Right lobe of liver (tissue), 6 donors: Measurements from ENCODE around the gene LRRC41. TPM values are rescaled to one million over a fixed set of nuclear protein-coding genes. Genes with fewer than 3 reads are reported as not detected.

Experiments used
- ATAC-seq, 4 donors: fragments of 200-7000 bp; cut with Tn5 transposase; one replicate each; pipeline ENCODE4 v1.9.1; 2020; ENCODE audit warnings: mild to moderate bottlenecking in 4 of 4, moderate library complexity in 4 of 4
- DNase-seq, 3 donors: peaks; one replicate each; pipeline ENCODE4 v3.0.0-alpha.2; 2020
- H3K27ac ChIP-seq, 3 donors: fragments of 200-600 bp; one replicate each; pipeline ENCODE4 v1.8.0; 2022
- H3K27me3 ChIP-seq, 2 donors: fragments of 200-600 bp; one replicate each; pipeline ENCODE4 v1.8.0; 2022
- H3K36me3 ChIP-seq, 4 donors: fragments of 200-600 bp; sonication (generic) in 1 of 4; one replicate each; pipeline versions ENCODE4 v1.5.1 to v1.8.0; 2017 to 2022; ENCODE audit warnings: control low read depth in 1 of 4
- H3K4me1 ChIP-seq, 4 donors: fragments of 200-600 bp; sonication (generic) in 1 of 4; one replicate each; pipeline versions ENCODE4 v1.5.1 to v1.8.0; 2017 to 2022; ENCODE audit warnings: control low read depth in 1 of 4
- H3K4me3 ChIP-seq, 3 donors: fragments of 200-600 bp; one replicate each; pipeline ENCODE4 v1.8.0; 2022
- H3K9me3 ChIP-seq, 4 donors: fragments of 200-600 bp; sonication (generic) in 1 of 4; one replicate each; pipeline versions ENCODE4 v1.5.1 to v1.8.0; 2017 to 2022; ENCODE audit warnings: control low read depth in 1 of 4
- CTCF ChIP-seq, 4 donors: fragments of 200-600 bp in 3 of 4; fragments of 450-650 bp in 1 of 4; IDR thresholded peaks; one replicate each; pipeline versions ENCODE4 v1.5.1 to v1.8.0; 2016 to 2022; ENCODE audit warnings: antibody characterized with exemption in 4 of 4, mild to moderate bottlenecking in 2 of 4
- POLR2A ChIP-seq: fragments of 450-650 bp; IDR thresholded peaks from one replicate; pipeline ENCODE4 v1.6.1; 2017; ENCODE audit warnings: antibody characterized with exemption, mild to moderate bottlenecking
- WGBS: methylation state at CpG from one replicate; pipeline ENCODE4 v1.1.6; 2018; ENCODE audit warnings: low coverage, low lambda C conversion rate; ENCODE audit not compliant: insufficient coverage; ENCODE audit errors: missing lambda C conversion rate; 5-methylcytosine and 5-hydroxymethylcytosine counted together
- intact Hi-C, 2 donors: fragments of 100-400 bp; cut with DNase I; formaldehyde crosslinking; loops; one replicate each; pipeline versions ENCODE4 v1.11.2 to v1.14.1; 2022
- long read RNA-seq: library from polyadenylated mRNA; unstranded; transcript quantifications from one replicate; pipeline ENCODE4 v2.0.0, GENCODE V29; 2019
- total RNA-seq, 6 experiments: library from RNA; depleted of rRNA in 2 of 6; stranded (reverse); fragments of >200 nt in 2 of 6; fragmentation: NEBNext Ultra II Directional in 3 of 6; extraction: Animal tissue kit (Norgen Biotek cat#: 25700) in 3 of 6; gene quantifications; one replicate each; pipeline versions ENCODE4 v1.1.0 to v1.2.4, GENCODE V29; 2016 to 2023
- donor health status: DM: no; HTN: yes; CAD: no.
- donor health status: DM: no; HTN: no; CAD: no.
- donor health status: DM: no; HTN: no; CAD: no.
- donor health status: DM: no; HTN: yes; CAD: no.
- donor health status: DM: no; HTN: yes; CAD: no.

LRRC41 gene
- 10 to 100 TPM; 24.4 to 37.0 (median 29.0) TPM for total RNA-seq
- long read RNA-seq, full-length matches to known transcripts, result 4 of 4 reads
- long read RNA-seq, partial matches to known transcripts, result 0 of 4 reads
- long read RNA-seq, other reads (novel, unspliced or antisense), result 0 of 4 reads

GRCh38 chr1:46303038-46303871, at the start of gene LRRC41, which contains the start of gene UQCRH:
Gene LRRC41 (minus strand): TSS chr1:46303616. CDS start chr1:46303322, 294 bp downstream.
Gene UQCRH (plus strand): TSS chr1:46303698. CDS start chr1:46303767, 69 bp downstream.
- H3K27ac ChIP-seq, result peak within 1 kb of the TSS; percentile 88 to 97 (median 91)
- intact Hi-C loops, result no loop called here
- no peaks in the 10 kb centered on the region for H3K36me3 ChIP-seq
- no peaks in the 10 kb centered on the region for H3K27me3 ChIP-seq
- ATAC-seq, result peak; percentile 88 to 92 (median 90)
- H3K4me1 ChIP-seq, result peaks cover 0 to 23% (median 8%) of the 10 kb centered on the region in 4 donors
- H3K9me3 ChIP-seq, result no peaks in the 10 kb centered on the region
- WGBS, result 1% methylated on average over 15 of the region's 61 CpGs
- TF ChIP-seq POLR2A (peak; percentile 92), CTCF (IDR thresholded peaks at IDR 0.05) (no peak)
- H3K4me3 ChIP-seq, result peak within 1 kb of the TSS; percentile 83 to 96 (median 86)
- peak; percentile 93 to 96 (median 96) for DNase-seq

GRCh38 chr1:46352363-46352762, 48.9 kb upstream of the LRRC41 start:
- no peak for TF ChIP-seq POLR2A
- no peak for TF ChIP-seq CTCF (IDR thresholded peaks at IDR 0.05)
- 78% methylated on average over 1 of the region's 2 CpGs for WGBS
- H3K4me3 ChIP-seq, result no peak overlapping the region
- no peaks in the 10 kb centered on the region for H3K27me3 ChIP-seq
- H3K9me3 ChIP-seq, result no peaks in the 10 kb centered on the region
- peaks cover 0 to 57% (median 26%) of the 10 kb centered on the region in 4 donors for H3K36me3 ChIP-seq
- H3K27ac ChIP-seq, result no peak overlapping the region
- H3K4me1 ChIP-seq, result no peaks in the 10 kb centered on the region
- intact Hi-C loops, result no loop called here
- no peak for DNase-seq
- ATAC-seq, result no peak

- Histone ChIP-seq H3K4me3 (no peak overlapping the region), H3K27ac (no peak overlapping the region), H3K9me3 (no peaks in the 10 kb centered on the region), H3K36me3 (peaks cover 0 to 39% (median 9%) of the 10 kb centered on the region in 4 donors), H3K27me3 (no peaks in the 10 kb centered on the region), H3K4me1 (peaks cover 0 to 3% (median 0%) of the 10 kb centered on the region in 4 donors)
- ATAC-seq (no peak), DNase-seq (no peak)
- intact Hi-C loops, result no loop called here
- TF ChIP-seq POLR2A, result no peak
- TF ChIP-seq CTCF (IDR thresholded peaks at IDR 0.05), result no peak
These were observed 41.9 kb upstream of the LRRC41 start for GRCh38 chr1:46345281-46345680.

GRCh38 chr1:46344481-46344880, 41.1 kb upstream of the LRRC41 start:
- intact Hi-C loops, result no loop called here
- H3K4me3 ChIP-seq, result no peak overlapping the region
- peaks cover 0 to 5% (median 0%) of the 10 kb centered on the region in 4 donors for H3K4me1 ChIP-seq
- 78% methylated on average over 3 of the region's 3 CpGs for WGBS
- H3K9me3 ChIP-seq, result no peaks in the 10 kb centered on the region
- no peak for ATAC-seq
- H3K36me3 ChIP-seq, result peaks cover 0 to 31% (median 5%) of the 10 kb centered on the region in 4 donors
- H3K27me3 ChIP-seq, result no peaks in the 10 kb centered on the region
- no peak for TF ChIP-seq CTCF (IDR thresholded peaks at IDR 0.05)
- no peak for TF ChIP-seq POLR2A
- DNase-seq, result no peak
- no peak overlapping the region for H3K27ac ChIP-seq
